NCI-H128 (cell line): ENCODE results near the gene HNRNPC.
"Not testable (repeated sequence)": the region's sequence is repeated elsewhere in the genome, so short reads cannot be mapped to it uniquely, and the experiment has no call there.

Experiments
- DNase-seq: peaks from one replicate; lab custom pipeline; 2025; ENCODE audit not compliant: unreplicated experiment; lab: John Stamatoyannopoulos, UW

HNRNPC gene

GRCh38 chr14:21213652-21214051 lies 55.6 kb downstream of the HNRNPC start:
- DNase-seq, result no peak

GRCh38 chr14:21212824-21213223 lies 56.4 kb downstream of the HNRNPC start:
- DNase-seq, result not testable (repeated sequence)

- DNase-seq, result no peak
Measured at GRCh38 chr14:21211509-21211908, 57.7 kb downstream of the HNRNPC start.

- no peak for DNase-seq
Measured at GRCh38 chr14:21210023-21210422, 59.2 kb downstream of the HNRNPC start.

GRCh38 chr14:21209185-21209584 lies 60.1 kb downstream of the HNRNPC start:
- no peak for DNase-seq

- DNase-seq, result no peak
Measured at GRCh38 chr14:21208554-21208953, 60.7 kb downstream of the HNRNPC start.

GRCh38 chr14:21206753-21207684 lies 62.2 kb downstream of the HNRNPC start:
- DNase-seq, result no peak

GRCh38 chr14:21205678-21206581 lies 63.3 kb downstream of the HNRNPC start:
- DNase-seq, result no peak

GRCh38 chr14:21205026-21205677 lies 64.1 kb downstream of the HNRNPC start:
- no peak for DNase-seq

GRCh38 chr14:21204167-21205025 lies 64.8 kb downstream of the HNRNPC start:
- DNase-seq, result no peak

- DNase-seq, result no peak
Measured at GRCh38 chr14:21203470-21204166, 65.6 kb downstream of the HNRNPC start.

GRCh38 chr14:21202463-21203358 lies 66.5 kb downstream of the HNRNPC start:
- no peak for DNase-seq

- no peak for DNase-seq
Measured at GRCh38 chr14:21201732-21202462, 67.3 kb downstream of the HNRNPC start.

GRCh38 chr14:21200752-21201461 lies 68.3 kb downstream of the HNRNPC start:
- DNase-seq, result no peak

- DNase-seq, result no peak
Measured at GRCh38 chr14:21199611-21200560, 69.4 kb downstream of the HNRNPC start.
